ENCODE data around the gene FAM228B. TPM values are rescaled to one million over a fixed set of nuclear protein-coding genes. Genes with fewer than 3 reads are reported as not detected.

FAM228B gene
- total and polyA plus RNA-seq, 2 donors (not counting 1 experiment from before 2014, with no cell fraction given), result 9.8 to 47.2 TPM

GRCh38 chr2:24101992-24102391, 21.3 kb upstream of the FAM228B start:
- H3K27me3 Mint-ChIP-seq, result no peaks in the 10 kb centered on the region
- Histone ChIP-seq H3K79me2 (ENCODE audit: control insufficient read depth, insufficient read depth, low read length) (no peaks in the 10 kb centered on the region), H3K9me3 (ENCODE audit: control extremely low read depth in 1 of 3, control insufficient read depth in 2 of 3, insufficient read depth in 1 of 3, low read length in 2 of 3) (peaks cover 0 to 13% (median 9%) of the 10 kb centered on the region in 3 donors), H2AFZ (ENCODE audit: insufficient read depth, low read depth, low read length, poor library complexity, severe bottlenecking) (no peak overlapping the region), H3K27me3 (replicated peaks in 1 of 4; ENCODE audit: control extremely low read depth in 1 of 4, control insufficient read depth in 3 of 4, insufficient read depth in 4 of 4, low read length in 3 of 4) (no peaks in the 10 kb centered on the region), H3K4me2 (replicated peaks; ENCODE audit: low read depth, low read length, poor library complexity, severe bottlenecking) (no peak overlapping the region), H3K4me1 (ENCODE audit: control insufficient read depth in 2 of 2, insufficient read depth in 2 of 2, low read length in 2 of 2) (peaks cover 18 to 22% of the 10 kb centered on the region in 2 donors), H3K36me3 (replicated peaks in 1 of 2; ENCODE audit: control extremely low read depth in 1 of 2, control insufficient read depth in 1 of 2, extremely low read depth in 1 of 2, insufficient read depth in 2 of 2, low read length in 1 of 2) (no peaks in the 10 kb centered on the region), H3K9ac (ENCODE audit: low read length) (no peak overlapping the region), H3K4me3 (ENCODE audit: control extremely low read depth in 1 of 5, extremely low read depth in 1 of 5, insufficient read depth in 1 of 5, low read depth in 2 of 5, low read length in 4 of 5) (no peak overlapping the region), H3K27ac (ENCODE audit: low read length in 2 of 2) (no peak overlapping the region), H4K20me1 (ENCODE audit: control insufficient read depth, insufficient read depth, low read length, poor library complexity, severe bottlenecking) (no peaks in the 10 kb centered on the region)
- DNase-seq, result no peak
- no peak for ATAC-seq (ENCODE audit: low read depth)
- no CpG with 5 or more reads among the region's 2 CpGs for WGBS (ENCODE audit: insufficient coverage)
- ChIA-PET CTCF (interaction anchor here (1.4 kb wide), 1 partner anchor 18 kb away, joined by 5 read pairs; the partner anchor contains the start of gene TP53I3), POLR2A (no interaction called here)
- peaks cover 22% of the 10 kb centered on the region for H3K4me1 Mint-ChIP-seq
- no peak overlapping the region for H3K27ac Mint-ChIP-seq
- intact Hi-C loops (cut with micrococcal nuclease), result no loop called here
- H3K4me3 Mint-ChIP-seq, result no peak overlapping the region
- peaks cover 10% of the 10 kb centered on the region for H3K9me3 Mint-ChIP-seq (ENCODE audit: insufficient read depth)
- TF ChIP-seq CTCF (IDR thresholded peaks at IDR 0.05), result no peak
- TF ChIP-seq EZH2 (IDR thresholded peaks at IDR 0.05; ENCODE audit: borderline replicate concordance, insufficient read depth, low read depth, low read length, poor library complexity, severe bottlenecking), result no peak

- Histone ChIP-seq H3K4me3 (ENCODE audit: control extremely low read depth in 1 of 5, extremely low read depth in 1 of 5, insufficient read depth in 1 of 5, low read depth in 2 of 5, low read length in 4 of 5) (no peak overlapping the region), H3K79me2 (ENCODE audit: control insufficient read depth, insufficient read depth, low read length) (no peaks in the 10 kb centered on the region), H3K4me1 (ENCODE audit: control insufficient read depth in 2 of 2, insufficient read depth in 2 of 2, low read length in 2 of 2) (peaks cover 18 to 22% of the 10 kb centered on the region in 2 donors), H2AFZ (ENCODE audit: insufficient read depth, low read depth, low read length, poor library complexity, severe bottlenecking) (no peak overlapping the region), H3K9ac (ENCODE audit: low read length) (no peak overlapping the region), H3K27ac (ENCODE audit: low read length in 2 of 2) (no peak overlapping the region), H3K4me2 (replicated peaks; ENCODE audit: low read depth, low read length, poor library complexity, severe bottlenecking) (no peak overlapping the region), H3K9me3 (ENCODE audit: control extremely low read depth in 1 of 3, control insufficient read depth in 2 of 3, insufficient read depth in 1 of 3, low read length in 2 of 3) (peaks cover 0 to 13% (median 9%) of the 10 kb centered on the region in 3 donors), H3K27me3 (replicated peaks in 1 of 4; ENCODE audit: control extremely low read depth in 1 of 4, control insufficient read depth in 3 of 4, insufficient read depth in 4 of 4, low read length in 3 of 4) (no peaks in the 10 kb centered on the region), H3K36me3 (replicated peaks in 1 of 2; ENCODE audit: control extremely low read depth in 1 of 2, control insufficient read depth in 1 of 2, extremely low read depth in 1 of 2, insufficient read depth in 2 of 2, low read length in 1 of 2) (no peaks in the 10 kb centered on the region), H4K20me1 (ENCODE audit: control insufficient read depth, insufficient read depth, low read length, poor library complexity, severe bottlenecking) (no peaks in the 10 kb centered on the region)
- WGBS (ENCODE audit: insufficient coverage), result no CpG with 5 or more reads among the region's 1 CpG
- no peak for TF ChIP-seq EZH2 (IDR thresholded peaks at IDR 0.05; ENCODE audit: borderline replicate concordance, insufficient read depth, low read depth, low read length, poor library complexity, severe bottlenecking)
- no peak for TF ChIP-seq CTCF (IDR thresholded peaks at IDR 0.05)
- intact Hi-C loops (cut with micrococcal nuclease), result no loop called here
- H3K9me3 Mint-ChIP-seq (ENCODE audit: insufficient read depth), result peaks cover 14% of the 10 kb centered on the region
- DNase-seq, result no peak
- CTCF ChIA-PET, result interaction anchor here (1.4 kb wide), 1 partner anchor 19 kb away, joined by 5 read pairs; the partner anchor contains the start of gene TP53I3
- peaks cover 22% of the 10 kb centered on the region for H3K4me1 Mint-ChIP-seq
- H3K4me3 Mint-ChIP-seq, result no peak overlapping the region
- no peak overlapping the region for H3K27ac Mint-ChIP-seq
- ATAC-seq (ENCODE audit: low read depth), result no peak
- POLR2A ChIA-PET, result no interaction called here
- H3K27me3 Mint-ChIP-seq, result no peaks in the 10 kb centered on the region
These were observed 20.6 kb upstream of the FAM228B start for GRCh38 chr2:24102677-24103076.

All from B cell (primary cell).